Measurements from ENCODE around the gene ARL16. TPM values are rescaled to one million over a fixed set of nuclear protein-coding genes. Genes with fewer than 3 reads are reported as not detected.

The ARL16 gene
- total RNA-seq, 1 donor from 2014 or later = 32.1 TPM

DNA sequence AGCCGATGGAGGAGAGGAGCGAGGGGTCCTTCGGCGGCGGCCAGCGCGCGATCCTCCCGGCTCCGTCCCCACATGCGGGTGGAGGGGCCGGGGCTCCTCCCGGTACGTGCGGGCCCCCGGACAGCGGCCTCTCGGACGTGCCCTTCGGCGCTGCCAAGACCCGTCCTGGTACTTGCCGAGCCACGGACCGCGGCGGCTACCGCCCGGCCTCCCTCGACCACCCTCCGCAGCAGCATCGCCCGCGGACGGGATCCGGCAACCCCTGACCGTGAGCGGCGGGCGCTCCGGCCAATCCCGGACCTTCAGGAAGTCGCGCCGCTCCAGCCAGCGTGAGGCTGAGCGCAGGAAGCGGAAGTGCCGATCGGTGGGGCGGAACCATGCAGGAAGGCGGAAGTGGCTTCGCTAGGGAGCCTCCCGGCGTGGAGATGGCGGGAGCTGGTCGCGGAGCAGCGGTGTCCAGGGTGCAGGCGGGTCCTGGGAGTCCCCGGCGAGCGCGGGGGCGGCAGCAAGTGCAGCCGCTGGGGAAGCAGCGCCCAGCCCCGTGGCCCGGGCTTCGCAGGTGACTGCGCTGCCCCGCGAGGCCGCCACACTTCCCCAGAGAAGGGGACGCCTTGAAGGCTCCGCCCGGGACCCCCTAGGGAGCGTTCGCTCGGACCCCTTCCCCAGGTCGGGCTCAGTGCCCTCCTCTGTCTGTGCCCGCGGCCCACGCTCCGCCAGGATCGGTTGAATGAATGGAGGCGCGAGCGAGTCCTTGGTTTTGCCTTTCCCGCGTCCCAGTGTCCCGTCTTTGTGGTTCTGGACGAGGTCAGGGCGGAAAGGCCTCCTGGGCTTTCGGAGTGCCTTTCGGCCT lies 17.0 kb downstream of the ARL16 start, which contains the start of the genes CCDC137 and OXLD1:
CCDC137 (plus strand) TSS at position 396 of the 850 bp plus-strand sequence; CDS start at position 426, 30 bp downstream.
OXLD1 (minus strand) TSS at position 264 of the 850 bp plus-strand sequence; CDS start at position 236, 28 bp downstream.
- DNase-seq = peak; percentile 94

DNA sequence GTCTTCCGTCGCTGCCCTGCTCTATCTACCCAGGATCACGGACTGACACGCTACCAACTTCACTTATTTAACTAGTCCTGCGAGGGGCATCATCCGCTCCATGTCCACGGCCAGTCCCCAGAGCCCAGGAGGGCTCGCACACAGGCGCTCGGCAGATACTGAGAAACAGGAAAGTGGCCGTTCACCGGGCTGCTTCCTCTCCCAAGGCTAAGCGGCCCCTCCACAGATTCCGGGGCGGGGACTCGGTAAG lies 17.6 kb downstream of the ARL16 start:
- no peak for DNase-seq

DNA sequence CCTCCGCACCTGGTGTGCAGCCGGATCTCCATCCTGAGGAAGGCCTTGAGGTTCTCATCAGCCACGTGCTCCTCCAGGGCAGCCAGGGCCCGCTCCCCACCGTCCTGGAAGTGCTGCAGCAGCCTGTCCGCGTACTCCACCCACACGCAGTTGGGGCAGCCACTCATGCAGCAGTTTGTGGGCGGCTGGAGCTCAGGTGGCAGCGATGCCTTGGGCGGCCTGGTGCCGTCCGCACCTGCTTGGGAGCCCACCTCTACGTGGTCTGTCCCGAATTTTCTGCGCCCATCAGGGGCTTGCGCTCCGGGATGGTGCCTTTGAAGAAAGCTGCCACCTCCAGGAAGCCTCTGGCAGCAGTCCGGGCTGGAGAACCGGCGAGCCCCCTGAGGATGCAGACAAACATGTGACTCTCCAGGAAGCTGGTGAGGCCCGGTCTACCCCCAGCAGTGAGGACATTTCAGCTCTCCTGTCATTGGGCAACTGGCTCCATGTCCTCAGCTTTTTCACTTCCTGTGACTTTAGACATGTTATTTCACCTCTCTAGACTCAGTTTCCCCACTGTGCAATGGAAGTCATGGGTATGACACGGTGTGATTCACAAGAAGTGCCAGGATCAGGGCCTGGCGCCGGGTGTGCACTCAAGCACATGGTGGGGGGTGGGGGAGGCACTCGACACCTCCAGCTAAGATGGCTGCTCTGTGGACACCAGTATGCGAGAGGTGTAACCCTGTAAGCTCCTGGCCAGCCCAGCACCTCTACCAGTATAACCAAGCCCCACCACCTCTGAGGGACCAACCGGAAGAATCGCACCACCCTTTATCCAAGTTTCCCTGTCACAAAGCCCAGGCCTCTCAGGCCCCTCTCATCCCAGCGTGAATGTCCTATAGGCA lies 18.1 kb downstream of the ARL16 start:
- no peak for DNase-seq

DNA sequence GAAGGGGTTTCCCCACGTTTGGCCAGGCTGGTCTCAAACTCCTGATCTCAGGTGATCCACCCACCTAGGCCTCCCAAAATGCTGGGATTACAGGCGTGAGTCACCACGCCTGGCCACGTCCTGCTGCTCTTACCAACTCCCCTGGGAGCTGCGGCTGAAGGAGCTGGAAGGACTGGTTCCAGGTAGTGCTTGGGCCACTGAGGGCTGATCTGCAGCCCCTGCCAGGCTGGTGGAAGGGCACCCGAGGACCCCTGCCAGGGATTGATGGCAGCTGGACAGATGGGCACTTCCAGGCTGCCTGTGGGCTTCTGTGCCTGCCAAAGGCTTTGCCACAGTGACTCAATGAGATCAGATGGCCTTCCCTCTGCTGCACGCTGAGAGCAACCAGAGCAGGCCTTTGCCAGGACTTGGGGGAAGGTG lies 19.5 kb downstream of the ARL16 start:
- no peak for DNase-seq

DNA sequence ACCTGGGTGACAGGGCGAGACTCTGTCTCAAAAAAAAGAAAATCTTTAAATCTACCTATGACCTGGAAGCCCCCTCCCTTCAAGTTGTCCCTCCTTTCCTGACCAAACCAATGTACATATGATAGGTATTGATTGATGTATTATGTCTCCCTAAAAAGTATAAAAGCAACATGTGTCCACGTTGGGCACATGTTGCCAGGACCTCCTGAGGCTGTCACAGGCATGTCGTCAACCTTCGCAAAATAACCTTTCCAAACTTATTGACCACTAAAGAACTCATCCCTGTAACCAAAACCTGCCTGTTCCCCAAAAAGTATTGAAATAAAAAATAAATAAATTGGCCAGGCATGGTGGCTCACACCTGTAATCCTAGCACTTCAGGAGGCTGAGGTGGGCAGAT lies 21.6 kb downstream of the ARL16 start:
- DNase-seq = no peak

DNA sequence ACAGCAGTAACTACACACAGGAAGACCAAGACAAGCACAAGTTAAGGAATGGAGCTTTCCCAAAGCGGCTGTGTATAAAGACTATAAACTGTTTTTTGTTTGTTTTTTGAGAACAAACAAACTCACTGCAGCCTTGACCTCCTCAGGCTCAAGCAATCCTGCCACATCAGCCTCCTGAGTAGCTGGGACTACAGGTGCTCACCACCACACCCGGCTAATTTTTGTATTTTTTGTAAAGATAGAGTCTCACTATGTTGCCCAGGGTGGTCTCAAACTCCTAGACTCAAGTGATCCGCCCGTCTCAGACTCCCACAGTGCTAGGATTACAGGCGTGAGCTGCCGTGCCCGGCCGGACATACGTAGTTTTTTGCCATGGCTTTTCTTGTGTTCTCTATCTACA lies 23.2 kb downstream of the ARL16 start:
- DNase-seq = no peak

DNA sequence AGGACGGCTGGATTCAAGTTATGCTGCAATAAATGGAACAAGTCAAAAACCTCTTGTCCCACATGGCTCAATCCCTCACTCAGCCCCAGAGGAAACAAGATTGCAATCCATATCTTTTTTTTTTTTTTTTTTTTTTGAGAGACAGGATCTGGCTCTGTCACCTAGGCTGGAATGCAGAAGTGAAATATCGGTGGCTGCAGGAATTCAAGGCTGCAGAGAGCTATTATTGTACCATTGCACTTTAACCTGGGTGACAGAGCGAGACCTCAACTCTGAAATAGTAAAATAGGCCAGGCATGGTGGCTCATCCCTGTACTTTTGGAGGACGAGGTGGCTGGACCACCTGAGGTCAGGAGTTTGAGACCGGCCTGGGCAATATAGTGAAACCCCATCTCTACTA lies 24.6 kb downstream of the ARL16 start:
- no peak for DNase-seq

DNA sequence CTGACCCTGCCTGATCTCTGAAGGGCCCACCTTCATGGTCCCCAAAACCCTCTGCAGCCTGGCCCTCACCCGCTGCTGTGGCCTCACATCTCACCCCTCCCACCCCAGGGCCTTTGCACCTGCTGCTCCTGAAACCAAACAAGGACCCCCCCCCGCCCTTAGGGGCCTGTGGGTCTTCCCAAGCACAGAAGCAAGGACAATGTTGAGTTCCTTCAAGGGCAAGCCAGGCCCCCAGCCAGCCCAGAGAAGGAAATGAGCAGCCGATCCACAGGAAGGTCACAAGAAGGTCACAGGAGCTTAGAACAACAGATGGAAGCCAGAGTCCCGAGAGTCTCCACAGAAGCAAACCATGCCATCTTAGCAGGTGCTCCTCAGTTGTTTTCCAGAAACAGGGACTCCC lies 26.8 kb downstream of the ARL16 start:
- DNase-seq = no peak

DNA sequence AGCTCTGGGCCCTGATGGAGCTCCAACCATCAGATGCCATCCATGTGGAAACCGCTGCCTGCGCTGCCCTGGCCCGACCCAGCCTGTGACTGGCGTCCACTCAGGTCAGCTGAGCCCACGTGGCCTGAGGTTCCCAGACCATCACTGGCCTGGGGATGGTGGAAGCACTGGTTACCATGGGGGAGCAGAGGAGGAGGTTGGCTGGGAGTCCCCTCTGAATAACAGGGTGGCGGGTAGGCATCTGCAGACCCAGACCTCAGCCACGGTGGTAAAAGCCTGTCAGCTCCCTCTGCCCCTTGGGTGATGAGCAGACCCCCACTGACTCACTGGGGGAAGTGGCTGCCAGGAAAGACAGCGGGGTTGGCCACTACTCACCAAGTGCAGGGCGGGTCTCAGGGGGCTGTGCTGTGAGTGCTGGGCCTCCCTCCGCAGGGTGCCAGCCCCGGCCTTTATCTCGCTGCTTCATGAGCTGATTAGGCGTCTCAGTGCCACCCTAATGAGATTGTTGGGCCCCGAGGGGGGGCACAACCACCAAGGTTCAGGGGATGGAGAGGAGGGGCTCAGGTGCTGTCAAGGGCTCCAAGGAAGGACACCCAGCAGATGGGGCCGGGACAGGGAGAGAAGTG lies 27.4 kb downstream of the ARL16 start, which contains the start of gene PDE6G:
PDE6G (minus strand) TSS at position 425 of the 626 bp plus-strand sequence. CDS start 3,237 bp downstream, outside the sequence.
- DNase-seq = no peak

DNA sequence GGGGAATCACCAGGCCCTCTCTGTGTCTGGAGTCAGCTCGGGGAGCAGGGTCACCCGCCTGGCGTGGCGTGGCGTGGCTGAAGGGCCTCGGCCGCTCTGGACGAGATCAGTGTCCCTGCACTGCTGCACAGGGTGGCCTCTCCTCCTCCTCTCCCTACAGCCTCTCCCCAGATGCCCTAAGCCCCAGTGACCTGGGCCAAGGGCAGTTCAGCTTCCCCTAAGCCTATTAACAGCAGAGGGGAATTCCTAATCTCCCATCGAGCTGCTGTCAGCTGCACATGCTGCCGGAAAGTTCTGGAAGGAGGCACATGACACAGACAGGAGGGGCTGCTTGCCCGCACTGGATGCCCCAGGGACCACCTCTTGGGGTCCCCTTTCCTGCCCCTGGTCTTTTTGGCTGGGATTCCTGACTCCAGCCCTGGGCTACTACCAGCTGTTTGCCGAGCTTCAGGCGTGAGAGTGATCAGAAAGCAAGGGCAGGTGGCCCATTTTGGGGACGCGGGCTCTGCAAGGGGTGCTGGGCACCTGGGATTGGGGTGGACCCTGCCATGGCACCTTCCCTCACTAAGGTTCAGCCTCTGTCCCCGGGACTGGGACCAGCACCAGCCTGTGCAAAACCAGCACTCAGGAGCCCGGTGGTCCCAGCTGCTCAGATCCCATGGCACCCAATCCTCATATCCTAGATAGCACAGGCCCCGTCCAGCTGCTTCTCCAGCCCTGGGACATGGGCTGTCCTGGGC lies 28.0 kb downstream of the ARL16 start:
- no peak for DNase-seq

DNA sequence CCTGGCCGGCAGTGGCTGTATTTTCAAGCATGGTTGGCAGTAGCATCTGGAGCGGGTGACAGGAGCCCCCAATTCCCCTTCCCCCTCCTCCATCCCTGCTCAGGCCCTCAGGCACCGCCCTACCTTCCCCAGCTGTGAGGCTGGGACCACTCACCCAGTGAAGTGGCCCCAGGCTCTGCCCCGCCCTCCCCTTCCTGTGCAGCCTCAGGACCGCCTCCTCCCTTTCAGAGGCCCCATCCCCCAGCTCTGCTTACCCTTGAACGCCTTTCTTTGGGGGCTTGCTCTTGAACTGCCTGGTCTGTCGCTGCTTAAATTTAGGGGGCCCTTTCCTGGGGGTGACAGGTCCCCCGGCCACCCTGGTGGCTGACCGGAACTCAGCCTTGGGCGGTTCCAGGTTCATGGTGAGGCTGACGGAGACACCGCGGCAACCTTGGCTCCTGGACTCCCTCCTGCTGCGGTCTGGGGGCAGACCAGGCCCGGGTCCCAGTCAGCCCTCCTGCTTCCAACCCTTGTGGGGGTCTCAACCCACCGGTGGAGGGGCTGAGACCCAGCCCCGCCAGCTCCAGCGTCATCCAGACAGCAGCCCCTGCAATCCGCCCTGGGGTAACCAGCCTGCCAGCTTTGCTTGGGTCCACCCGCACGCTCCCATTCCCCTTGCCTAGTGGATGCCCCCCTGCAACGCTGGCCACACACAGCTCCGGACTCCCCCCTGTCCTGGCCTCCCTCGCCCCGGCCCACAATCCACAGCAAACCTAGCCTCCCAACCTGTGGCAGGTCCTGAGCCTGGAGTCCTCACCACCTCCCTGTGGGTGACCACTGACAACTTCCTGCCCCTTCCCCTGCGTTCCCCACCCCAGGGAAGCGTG lies 30.5 kb downstream of the ARL16 start:
- DNase-seq = no peak

DNA sequence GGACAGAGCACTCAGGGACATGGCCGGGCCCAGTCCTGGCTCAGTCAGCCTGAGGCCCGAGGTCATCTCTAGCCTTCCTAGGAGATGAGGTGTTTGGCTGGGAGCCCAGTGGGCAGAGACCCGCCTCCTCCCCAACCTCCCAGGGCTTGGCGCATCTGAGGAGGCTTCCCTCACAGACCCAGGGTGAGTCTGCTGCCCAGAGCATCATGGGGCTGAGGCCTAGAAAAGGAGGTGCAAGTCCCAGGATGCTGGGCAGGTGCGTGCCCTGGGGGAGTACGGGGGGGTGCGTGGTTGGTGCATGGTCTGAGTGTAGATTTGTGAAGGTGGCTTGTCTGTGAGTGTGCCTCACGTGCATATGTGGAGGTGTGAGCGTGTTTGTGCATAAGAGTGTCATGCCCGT lies 31.9 kb downstream of the ARL16 start:
- DNase-seq = no peak

DNA sequence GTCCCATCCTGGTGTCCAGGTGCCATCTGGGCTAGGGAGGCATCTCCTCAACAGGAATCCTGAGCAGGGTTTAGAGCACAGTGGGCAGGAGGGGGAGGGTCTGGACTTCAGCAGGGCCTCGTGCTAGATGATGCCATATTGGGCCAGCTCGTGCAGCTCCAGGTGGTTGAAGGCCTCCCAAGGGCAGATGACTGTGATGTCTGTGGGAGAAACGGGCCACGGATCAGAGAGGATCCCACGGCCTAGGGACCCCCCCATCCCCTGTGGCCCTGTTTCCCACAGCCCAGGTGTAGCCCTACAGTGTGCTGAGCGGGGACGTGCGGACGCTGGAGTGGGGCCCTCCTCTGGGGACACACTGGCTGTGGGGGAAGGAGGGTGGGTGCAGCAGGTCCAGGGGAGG lies 32.6 kb downstream of the ARL16 start:
- DNase-seq = no peak

DNA sequence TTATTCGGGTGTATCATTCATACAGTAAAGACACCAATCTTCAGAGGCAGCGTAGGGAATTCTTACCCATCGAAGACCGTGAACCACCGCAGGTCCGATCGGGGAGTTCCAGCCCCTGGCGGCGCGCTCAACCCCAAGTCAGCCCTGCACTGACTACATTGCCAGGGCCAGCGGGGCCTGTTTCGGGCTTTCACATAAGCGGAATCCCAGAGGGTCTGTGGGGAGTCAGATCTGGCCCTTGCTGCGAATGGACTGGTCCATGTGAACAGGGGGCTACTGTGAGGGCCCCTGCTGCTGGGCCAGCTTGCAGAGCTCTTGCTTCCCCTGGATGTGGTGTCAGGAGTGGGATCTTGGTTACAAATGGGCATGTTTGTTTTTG lies 34.9 kb downstream of the ARL16 start:
- no peak for DNase-seq

DNA sequence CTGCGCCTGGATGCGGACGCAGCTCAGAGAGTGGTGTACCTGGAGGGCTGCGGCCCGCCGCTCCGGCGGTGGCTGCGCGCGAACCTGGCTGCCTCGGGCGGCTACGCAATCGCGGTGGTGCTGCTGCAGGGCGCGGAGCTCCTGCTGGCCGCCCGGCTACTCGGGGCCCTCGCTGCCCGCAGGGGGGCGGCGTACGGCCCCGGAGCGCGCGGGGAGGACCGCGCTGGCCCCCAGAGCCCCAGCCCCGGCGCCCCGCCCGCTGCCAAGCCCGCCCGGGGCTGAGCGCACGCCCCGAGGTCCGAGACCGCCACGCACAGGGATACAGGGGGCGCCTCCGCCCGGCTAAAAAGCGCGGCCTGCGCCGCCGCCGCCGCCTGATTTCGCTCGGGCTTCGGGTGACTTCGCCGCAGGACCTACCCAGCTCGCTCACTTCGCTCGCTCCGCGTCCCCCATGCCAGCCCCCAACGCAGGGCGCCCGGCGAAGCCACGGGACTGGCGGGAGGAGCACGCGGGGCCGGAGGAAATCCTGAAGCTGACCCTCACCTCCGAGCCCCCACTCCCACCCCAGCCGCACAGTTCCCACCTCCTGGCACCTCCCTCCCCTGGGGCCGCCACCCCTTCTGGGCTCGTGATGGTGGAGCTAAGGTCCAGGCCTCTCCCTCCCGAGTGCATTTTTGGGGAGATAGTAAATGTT lies 35.4 kb downstream of the ARL16 start:
- DNase-seq = no peak

DNA sequence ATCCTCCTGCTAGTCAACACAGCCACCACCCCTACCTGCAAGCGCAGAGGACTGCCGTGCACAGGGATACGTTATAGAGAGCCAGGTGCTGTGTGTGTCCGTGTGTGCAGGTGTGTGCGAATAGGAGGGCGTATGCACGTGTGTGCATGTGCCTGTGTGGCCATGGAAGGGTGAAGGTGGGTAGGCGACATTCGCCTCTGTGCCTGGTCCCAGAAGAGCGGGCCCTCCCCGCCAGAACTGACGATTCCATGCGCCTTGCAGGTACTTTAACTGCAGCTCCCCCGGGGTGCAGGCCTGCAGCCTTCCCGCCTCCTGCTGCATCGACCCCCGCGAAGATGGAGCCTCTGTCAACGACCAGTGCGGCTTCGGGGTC lies 36.0 kb downstream of the ARL16 start:
- no peak for DNase-seq

DNA sequence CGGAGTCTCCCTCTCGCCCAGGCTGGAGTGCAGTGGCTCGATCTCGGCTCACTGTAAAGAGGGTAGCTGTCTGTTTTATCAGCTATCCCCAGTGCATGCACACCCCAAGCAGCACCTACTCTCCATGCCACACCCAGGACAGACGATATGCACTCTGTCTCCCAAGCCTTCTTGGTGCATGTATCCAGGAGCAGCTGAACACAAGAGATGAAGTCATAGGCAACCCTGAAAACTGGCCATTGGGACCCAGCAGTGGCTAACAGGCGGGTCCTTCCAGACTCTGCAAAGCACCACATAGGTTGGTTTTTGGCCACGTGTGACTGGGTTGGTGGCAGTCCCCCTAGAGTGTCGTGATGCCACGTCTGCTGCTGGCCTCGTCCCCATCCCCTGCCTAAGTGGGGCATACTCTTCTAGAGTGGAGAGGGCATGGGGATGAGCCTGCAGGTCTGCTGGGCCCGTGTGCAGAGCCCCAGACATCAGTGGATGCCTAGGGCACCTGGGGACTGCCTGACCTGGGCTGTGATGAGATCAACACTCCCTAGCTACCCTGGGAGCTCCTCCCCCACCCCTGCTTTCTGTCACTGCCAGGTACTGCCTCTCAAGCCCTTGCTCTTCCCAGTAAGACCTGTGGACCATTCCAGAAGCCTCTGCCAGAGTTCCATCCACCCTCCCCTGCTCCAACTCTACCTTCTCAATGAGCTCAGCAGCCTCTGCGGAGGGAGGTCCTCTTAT lies 36.6 kb downstream of the ARL16 start:
- no peak for DNase-seq

DNA sequence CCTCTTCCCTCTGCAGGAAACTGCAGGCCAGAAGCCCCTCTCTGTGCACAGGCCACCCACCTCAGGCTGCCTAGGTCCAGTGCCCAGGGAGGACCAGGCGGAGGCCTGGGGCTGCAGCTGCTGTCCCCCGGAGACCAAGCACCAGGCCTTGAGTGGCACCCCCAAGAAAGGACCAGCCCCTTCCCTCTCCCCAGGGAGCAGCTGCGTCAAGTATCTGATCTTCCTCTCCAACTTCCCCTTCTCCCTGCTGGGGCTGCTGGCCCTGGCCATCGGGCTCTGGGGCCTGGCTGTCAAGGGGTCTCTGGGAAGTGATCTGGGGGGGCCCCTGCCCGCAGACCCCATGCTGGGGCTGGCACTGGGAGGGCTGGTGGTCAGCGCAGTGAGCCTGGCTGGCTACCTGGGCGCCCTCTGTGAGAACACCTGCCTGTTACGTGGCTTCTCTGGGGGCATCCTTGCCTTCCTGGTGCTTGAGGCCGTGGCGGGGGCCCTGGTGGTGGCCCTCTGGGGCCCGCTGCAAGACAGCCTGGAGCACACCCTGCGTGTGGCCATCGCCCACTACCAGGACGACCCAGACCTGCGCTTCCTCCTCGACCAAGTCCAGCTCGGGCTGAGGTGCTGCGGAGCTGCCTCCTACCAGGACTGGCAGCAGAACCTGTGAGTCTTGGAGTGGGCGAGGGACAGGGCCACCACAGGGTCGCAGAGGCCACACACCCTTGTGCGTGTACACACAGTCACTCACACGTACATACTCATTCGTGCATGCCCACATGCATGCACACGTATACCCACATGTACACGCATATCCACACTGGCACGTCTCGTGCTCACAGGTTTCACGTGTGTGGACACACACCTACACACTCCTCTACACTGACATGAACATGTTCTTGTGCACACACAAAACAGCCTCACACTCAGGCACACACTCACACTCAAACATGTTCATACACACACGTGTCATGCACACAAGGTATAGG lies 38.3 kb downstream of the ARL16 start:
- DNase-seq = no peak

DNA sequence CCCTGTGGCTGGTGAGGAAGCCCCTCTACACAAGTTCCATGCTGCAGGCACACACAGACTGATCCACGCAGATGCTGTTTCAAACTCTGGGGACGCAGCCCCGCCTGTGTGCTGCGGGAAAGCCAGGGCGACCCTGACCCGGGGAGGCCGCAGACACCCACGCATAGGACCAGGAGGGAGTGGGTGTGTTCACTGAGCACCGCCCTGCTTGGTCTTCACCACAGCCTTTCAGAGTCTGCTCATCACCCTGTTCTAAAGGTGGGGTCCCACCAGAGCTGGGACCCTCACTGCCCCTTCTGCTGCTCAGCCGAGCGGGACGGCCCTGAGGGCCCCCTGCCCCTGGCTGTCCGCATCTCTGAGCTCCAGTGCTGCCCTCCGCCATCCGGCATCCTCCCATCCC lies 39.1 kb downstream of the ARL16 start:
- no peak for DNase-seq
